ENCODE results near the gene TIMM44. TPM values are rescaled to one million over a fixed set of nuclear protein-coding genes. Genes with fewer than 3 reads are reported as not detected.

TIMM44 gene
- polyA plus RNA-seq, 3 donors, result 9.5 to 33.2 (median 10.4) TPM

GRCh38 chr19:7914598-7915045 is 28.8 kb downstream of the TIMM44 start, which contains the start of gene TGFBR3L:
TGFBR3L (plus strand) TSS chr19:7914830.
- H3K27me3 Mint-ChIP-seq (ENCODE audit: low read depth in 3 of 3), result peaks cover 46 to 60% (median 51%) of the 10 kb centered on the region in 3 donors
- H3K27me3 ChIP-seq (ENCODE audit: control insufficient read depth in 2 of 2, insufficient read depth in 2 of 2, low read length in 2 of 2), result peaks cover 26 to 46% of the 10 kb centered on the region in 2 donors
- 78% methylated on average over 9 of the region's 12 CpGs for WGBS (ENCODE audit: insufficient coverage)
- H3K9me3 Mint-ChIP-seq, result peaks cover 0 to 28% (median 14%) of the 10 kb centered on the region in 7 donors
- intact Hi-C loops (cut with micrococcal nuclease), result no loop called here
- peak within 1 kb of the TSS; percentile 39 to 77 for H3K4me3 Mint-ChIP-seq
- no peak for DNase-seq
- H3K4me1 Mint-ChIP-seq, result peaks cover 32% of the 10 kb centered on the region
- H2AFZ ChIP-seq (ENCODE audit: insufficient read depth, low read depth, low read length, poor library complexity, severe bottlenecking), result no peak within 1 kb of the TSS
- peaks cover 40% of the 10 kb centered on the region for H4K20me1 ChIP-seq (ENCODE audit: insufficient read depth, low read length)
- no peak for TF ChIP-seq CTCF (IDR thresholded peaks at IDR 0.05)
- H3K4me3 ChIP-seq (replicated peaks in 1 of 3; ENCODE audit: low read depth in 2 of 3, low read length in 3 of 3), result no peak within 1 kb of the TSS
- no peak within 1 kb of the TSS for H3K9ac ChIP-seq (ENCODE audit: insufficient read depth, low read length, poor library complexity, severe bottlenecking)
- H3K9me3 ChIP-seq (replicated peaks in 1 of 2; ENCODE audit: control insufficient read depth in 1 of 2, insufficient read depth in 1 of 2, low read length in 2 of 2), result peaks cover 0 to 19% of the 10 kb centered on the region in 2 donors
- H3K27ac ChIP-seq (ENCODE audit: low read depth in 1 of 2, low read length in 2 of 2), result no peak within 1 kb of the TSS
- peaks cover 33 to 35% of the 10 kb centered on the region in 2 donors for H3K36me3 ChIP-seq (replicated peaks in 1 of 2; ENCODE audit: control insufficient read depth in 1 of 2, insufficient read depth in 2 of 2, low read length in 2 of 2)
- no peaks in the 10 kb centered on the region for H3K79me2 ChIP-seq (ENCODE audit: insufficient read depth, low read length)
- H3K4me1 ChIP-seq (ENCODE audit: control insufficient read depth in 1 of 2, insufficient read depth in 2 of 2, low read length in 2 of 2), result peaks cover 22 to 43% of the 10 kb centered on the region in 2 donors
- H3K4me2 ChIP-seq (replicated peaks; ENCODE audit: extremely low read depth, low read length, poor library complexity, severe bottlenecking), result no peak within 1 kb of the TSS
- H3K36me3 Mint-ChIP-seq, result peaks cover 25 to 34% of the 10 kb centered on the region in 2 donors
- no peak within 1 kb of the TSS for H3K27ac Mint-ChIP-seq

- peaks cover 26 to 41% of the 10 kb centered on the region in 2 donors for H3K27me3 ChIP-seq (ENCODE audit: control insufficient read depth in 2 of 2, insufficient read depth in 2 of 2, low read length in 2 of 2)
- H3K27ac ChIP-seq (ENCODE audit: low read depth in 1 of 2, low read length in 2 of 2), result no peak overlapping the region
- no peak for TF ChIP-seq CTCF (IDR thresholded peaks at IDR 0.05)
- peaks cover 0 to 25% (median 14%) of the 10 kb centered on the region in 7 donors for H3K9me3 Mint-ChIP-seq
- no peak for DNase-seq
- peaks cover 24 to 38% of the 10 kb centered on the region in 2 donors for H3K36me3 Mint-ChIP-seq
- no peak overlapping the region for H3K4me3 ChIP-seq (replicated peaks in 1 of 3; ENCODE audit: low read depth in 2 of 3, low read length in 3 of 3)
- no CpG with 5 or more reads among the region's 12 CpGs for WGBS (ENCODE audit: insufficient coverage)
- no peaks in the 10 kb centered on the region for H3K79me2 ChIP-seq (ENCODE audit: insufficient read depth, low read length)
- peaks cover 27% of the 10 kb centered on the region for H3K4me1 Mint-ChIP-seq
- peaks cover 36 to 38% of the 10 kb centered on the region in 2 donors for H3K36me3 ChIP-seq (replicated peaks in 1 of 2; ENCODE audit: control insufficient read depth in 1 of 2, insufficient read depth in 2 of 2, low read length in 2 of 2)
- H3K9me3 ChIP-seq (replicated peaks in 1 of 2; ENCODE audit: control insufficient read depth in 1 of 2, insufficient read depth in 1 of 2, low read length in 2 of 2), result peaks cover 0 to 19% of the 10 kb centered on the region in 2 donors
- no peak overlapping the region for H3K4me2 ChIP-seq (replicated peaks; ENCODE audit: extremely low read depth, low read length, poor library complexity, severe bottlenecking)
- no peak overlapping the region for H3K9ac ChIP-seq (ENCODE audit: insufficient read depth, low read length, poor library complexity, severe bottlenecking)
- H4K20me1 ChIP-seq (ENCODE audit: insufficient read depth, low read length), result peaks cover 45% of the 10 kb centered on the region
- peaks cover 17 to 38% of the 10 kb centered on the region in 2 donors for H3K4me1 ChIP-seq (ENCODE audit: control insufficient read depth in 1 of 2, insufficient read depth in 2 of 2, low read length in 2 of 2)
- H2AFZ ChIP-seq (ENCODE audit: insufficient read depth, low read depth, low read length, poor library complexity, severe bottlenecking), result no peak overlapping the region
- intact Hi-C loops (cut with micrococcal nuclease), result no loop called here
- peaks cover 41 to 55% (median 46%) of the 10 kb centered on the region in 3 donors for H3K27me3 Mint-ChIP-seq (ENCODE audit: low read depth in 3 of 3)
- H3K4me3 Mint-ChIP-seq, result peak overlapping the region in 1 of 2 donors; percentile 77
- no peak overlapping the region for H3K27ac Mint-ChIP-seq
Observed at GRCh38 chr19:7914099-7914498, 29.4 kb downstream of the TIMM44 start.

All from CD14-positive monocyte (primary cell).